SIG-M5 treated with dmso at 0.1 percent for 504 hours (cell line): ENCODE results near the gene RAP1GAP.
A peak's percentile ranks its signal among the peaks of the same experiment; 100 is the strongest.
"Not testable (repeated sequence)": the region's sequence is repeated elsewhere in the genome, so short reads cannot be mapped to it uniquely, and the experiment has no call there.

Experiments
- DNase-seq: peaks from one replicate; lab custom pipeline; 2025; ENCODE audit not compliant: unreplicated experiment; lab: John Stamatoyannopoulos, UW

Gene RAP1GAP

DNA sequence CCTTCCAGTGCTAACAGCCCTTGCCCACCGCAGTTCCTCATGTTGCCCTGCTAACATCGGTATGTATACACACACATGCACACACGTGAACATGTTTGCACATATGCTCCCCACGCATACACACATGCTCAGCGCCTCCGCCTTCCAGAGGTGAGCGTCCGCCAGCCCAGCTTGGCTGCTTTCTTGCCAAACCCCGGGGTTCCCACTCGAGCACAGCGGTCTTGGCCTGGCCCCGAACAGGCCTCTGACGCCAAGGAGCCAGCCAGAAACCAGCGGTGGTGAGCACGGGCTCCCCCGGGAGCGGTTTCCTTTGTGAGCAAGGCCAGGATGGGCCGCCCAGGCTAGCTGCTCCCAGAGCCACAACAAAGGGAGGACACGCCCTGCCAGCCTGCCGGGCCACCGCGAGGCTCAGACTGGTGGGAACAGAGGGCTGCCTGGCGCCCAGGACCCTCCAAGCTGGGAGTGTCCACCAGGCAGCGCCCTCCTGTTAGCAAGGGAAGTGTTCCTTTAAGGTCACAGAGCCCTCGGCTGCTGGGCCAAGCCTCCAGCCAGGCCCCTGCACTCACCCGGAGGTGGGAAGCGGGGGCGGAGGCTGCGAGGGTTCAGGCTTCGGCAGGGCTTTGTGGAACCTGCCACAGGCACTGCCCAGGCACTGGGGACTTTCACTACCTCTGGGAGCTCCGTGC, 94.5 kb downstream of the RAP1GAP start:
- DNase-seq, result no peak

DNA sequence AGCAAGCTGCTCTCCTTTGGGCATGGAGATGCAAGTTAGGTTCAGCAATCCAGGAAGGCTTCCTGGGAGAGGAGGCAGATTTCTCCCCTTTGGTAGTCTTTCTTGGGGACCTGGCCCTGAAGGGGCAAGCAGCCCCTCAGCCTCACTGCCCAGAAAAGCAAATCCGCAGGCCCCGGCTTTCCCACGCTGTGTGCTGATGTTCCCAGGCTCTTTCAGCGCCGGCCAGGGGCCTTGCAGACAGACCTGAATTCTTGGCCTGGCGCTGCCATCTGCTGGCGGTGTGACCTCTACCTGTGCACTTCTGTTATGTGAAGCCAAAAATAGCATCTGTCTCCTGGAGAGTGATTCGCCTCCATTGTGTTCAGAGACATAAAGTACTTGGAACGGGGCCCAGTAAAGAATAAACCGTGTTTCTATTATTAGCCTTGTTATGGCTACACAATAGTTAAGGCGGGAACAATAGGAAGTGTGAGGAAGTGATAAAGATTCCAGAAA, 95.1 kb downstream of the RAP1GAP start:
- peak; percentile 20 for DNase-seq

DNA sequence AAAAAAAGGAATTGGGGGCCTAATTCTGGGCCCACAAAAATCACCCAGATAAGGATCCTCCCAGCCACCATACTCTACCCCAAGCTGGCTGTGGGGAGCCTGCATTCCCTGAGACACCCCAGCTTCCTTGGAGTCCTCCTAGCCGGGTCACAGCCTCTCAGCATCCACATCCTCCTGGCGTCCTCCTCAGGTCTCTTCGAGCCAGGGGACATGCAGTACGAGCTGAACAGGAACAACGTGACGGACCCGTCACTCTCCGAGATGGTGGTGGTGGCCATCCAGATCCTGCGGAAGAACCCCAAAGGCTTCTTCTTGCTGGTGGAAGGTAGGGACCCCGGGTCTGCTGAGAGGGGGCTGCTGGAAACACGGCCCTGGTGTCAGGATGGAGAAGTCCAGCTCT, 95.7 kb downstream of the RAP1GAP start:
- DNase-seq, result no peak

DNA sequence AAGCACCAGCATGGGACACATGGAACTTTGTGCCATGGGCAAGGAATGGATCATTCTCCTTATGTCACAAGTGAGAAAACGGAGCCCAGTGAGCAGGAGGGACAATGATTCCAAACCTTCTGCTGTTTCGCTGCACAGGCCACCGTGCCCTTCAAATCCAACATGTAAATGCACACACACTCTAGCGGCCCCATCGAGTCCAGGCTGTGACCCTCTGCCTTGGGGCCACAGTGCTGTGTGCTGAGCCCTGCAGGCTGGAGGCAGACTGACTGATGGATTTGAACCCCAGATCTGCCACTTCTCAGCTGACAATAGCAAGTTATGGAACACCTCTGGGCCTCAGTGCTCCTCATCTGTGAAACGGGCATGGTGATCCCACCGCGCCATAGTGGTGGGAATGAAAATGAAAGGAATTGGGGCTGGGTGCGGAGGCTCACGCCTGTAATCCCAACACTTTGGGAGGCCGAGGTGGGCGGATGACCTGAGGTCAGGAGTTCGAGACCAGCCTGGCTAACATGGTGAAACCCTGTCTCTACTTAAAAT, 96.4 kb downstream of the RAP1GAP start:
- no peak for DNase-seq

DNA sequence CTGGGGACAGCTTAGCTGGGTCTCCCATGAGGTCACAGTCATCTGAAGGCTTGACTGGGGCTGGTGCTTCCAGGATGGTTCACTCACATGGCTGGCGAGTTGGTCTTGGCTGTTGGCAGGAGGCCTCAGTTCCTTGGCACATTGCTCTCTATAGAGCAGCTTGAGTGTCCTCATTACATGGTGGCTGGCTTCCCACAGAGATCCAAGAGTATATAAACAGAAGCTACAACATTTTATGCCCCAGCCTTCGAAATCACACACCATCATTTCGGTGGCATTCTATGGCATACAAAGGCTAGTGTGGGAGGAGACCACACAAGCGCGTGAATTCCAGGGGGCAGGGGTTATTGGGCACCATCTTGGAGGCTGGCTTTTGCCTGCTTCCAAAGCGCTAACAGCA, 96.9 kb downstream of the RAP1GAP start:
- DNase-seq, result no peak

DNA sequence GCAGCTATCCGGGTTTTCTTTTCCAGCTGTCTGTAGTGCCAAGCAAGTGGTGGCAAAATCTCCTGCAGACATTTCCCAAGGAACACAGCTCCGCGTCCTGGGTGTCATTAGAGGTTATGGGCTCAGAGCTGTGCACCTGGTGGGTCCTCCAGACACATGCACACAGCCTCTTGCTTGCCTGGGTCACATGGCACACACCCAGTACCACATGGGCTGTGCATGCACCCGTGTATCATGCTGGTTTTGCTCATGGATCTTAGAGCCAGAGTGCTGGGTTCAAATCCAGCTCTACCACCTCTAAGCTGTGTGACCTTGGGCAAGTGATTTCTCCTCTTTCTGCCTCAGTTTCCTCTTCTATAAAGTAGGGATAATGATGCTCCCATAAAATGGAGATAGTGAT, 98.3 kb downstream of the RAP1GAP start:
- DNase-seq, result no peak

DNA sequence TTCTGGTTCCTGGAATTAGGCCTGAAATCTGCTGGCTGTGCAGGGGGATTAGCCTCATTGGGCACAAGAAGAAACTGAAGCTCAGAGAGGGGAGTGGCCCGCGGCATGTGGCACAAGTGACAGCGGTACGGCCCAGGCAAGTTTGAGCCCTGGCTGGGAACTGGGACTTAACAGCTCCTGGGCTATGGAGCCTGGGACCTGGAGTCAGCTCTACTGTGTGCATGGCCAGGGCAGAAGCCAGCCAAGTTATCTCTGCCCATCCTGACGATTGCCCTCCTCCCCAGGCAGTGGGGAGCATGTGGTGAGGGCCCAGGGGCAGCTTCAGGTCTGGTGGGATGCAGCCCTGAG, 98.7 kb downstream of the RAP1GAP start:
- DNase-seq, result no peak

DNA sequence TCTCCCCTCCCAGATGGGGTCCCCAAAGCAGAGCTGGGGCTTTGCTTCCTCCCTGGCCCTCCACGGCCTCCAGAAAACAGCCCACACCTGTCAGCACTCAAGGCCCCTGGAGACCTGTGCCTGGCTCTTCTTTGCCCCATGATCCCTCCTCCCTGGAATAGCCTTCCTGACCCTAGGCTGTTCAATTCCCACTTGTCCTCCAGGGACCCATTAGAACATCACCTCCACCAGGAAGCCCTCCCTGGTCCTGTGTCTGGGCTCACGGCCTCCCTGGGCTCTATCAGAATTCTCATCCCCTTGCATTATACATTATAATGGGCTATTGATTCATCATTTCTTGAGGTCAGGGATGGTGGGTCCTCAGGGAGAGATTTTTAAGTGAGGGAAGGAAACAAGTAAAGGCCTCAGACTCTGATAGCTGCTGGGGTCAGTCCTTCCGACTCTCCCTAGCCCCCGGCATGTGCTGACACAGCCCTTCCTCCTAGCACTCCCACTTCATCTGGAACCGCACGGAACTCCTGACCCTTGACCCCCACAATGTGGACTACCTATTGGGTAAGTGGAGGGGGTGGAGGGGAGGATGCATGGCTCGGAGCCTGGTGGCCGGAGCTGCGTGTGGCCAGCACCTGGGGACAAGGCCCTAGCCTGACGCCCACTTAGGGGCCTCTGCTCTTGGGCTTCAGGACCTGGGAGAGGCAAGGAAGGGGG, 99.2 kb downstream of the RAP1GAP start:
- no peak for DNase-seq

DNA sequence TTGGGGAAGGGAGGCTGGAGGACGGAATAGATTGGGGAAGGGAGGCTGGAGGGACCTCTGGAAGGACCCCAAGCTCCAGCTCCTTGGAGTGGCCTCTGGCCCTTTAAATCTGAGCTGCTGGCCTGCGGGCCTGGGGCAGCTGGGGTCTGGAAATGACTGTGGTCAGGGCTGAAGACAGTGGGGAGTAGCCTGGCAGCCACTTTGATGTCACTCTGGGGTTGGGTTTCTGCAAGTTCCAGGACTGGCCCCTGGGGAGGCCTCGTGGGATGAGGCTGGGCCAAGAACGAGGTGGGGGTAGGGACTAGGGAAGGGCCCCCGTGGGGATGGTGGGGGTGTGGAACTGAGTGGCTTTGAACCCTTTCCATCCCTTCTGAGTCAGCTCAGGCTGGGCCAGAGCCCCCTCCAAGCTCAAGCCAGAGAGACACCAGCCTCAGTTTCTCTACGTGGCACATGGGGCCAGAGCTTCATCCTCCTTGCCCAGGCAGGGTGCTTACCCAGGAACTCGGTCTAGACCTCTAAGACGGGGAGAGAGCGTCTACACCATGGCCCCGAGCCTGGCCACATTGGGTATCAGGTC, 100.3 kb downstream of the RAP1GAP start:
- no peak for DNase-seq

DNA sequence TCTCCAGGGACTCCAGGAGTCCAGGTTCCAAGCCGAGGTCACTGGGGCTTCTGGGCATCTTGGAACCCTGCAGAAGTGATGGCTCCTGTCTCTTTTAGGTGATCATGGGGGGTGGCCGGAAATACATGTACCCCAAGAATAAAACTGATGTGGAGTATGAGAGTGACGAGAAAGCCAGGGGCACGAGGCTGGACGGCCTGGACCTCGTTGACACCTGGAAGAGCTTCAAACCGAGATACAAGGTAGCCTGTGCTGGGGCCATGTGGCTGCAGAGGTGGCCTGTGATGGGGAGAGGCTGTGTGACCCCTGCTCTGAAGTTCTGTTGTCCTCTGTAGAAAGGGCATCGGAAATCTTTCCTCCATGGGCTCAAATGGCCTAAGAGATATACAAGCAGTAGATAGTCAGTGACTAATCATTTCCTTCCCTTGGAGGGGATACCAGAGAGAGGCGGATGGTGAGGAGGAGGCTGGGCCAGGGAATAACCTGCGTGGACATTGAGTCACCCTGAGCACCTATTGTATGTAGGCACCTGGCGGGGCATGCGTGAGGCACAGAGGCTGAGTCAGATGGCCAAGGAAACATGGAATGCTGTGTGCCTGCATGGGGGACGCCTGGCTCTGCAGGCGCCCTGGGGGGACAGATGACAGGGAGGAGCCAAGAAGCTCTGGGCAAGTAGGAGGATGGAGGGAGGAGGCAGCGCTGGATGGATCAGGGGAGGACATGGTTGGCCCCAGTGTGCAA, 101.0 kb downstream of the RAP1GAP start:
- DNase-seq, result no peak

DNA sequence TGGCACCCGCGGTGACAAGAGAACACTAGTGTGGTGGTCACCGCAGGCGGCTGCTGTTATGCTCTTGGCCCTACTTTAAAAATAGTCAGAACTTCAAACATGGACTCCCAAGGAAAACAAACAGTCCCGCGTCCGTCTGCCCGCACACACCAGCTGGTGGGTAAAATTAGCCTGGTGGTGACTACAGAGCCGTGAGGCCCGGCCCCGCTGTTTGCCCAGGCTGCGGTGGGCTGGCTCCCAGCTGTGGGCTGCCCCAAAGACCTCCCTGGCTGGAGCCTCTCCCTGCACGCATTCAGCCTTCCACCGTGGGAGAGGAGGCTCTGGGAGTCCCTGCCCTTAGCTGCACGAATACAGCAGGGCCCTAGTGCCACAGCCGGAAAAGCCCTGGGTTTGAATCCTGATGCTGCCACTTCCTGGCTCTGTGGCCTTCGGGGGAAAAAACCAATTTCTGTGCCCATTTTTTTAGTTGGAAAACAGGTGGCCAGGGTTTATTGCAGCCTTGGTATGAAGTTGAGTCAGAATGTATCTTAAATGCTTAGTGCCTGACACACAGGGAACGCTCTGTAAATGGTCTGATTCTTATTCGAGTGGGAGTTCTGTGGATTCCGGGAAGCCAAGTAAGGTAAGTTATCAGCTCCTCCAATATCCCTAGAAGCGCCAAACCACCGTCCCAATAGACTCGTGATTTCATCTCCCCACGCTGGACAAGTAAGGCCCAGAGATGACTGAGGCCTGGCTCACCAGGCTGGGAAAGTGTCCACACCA, 101.7 kb downstream of the RAP1GAP start:
- no peak for DNase-seq

DNA sequence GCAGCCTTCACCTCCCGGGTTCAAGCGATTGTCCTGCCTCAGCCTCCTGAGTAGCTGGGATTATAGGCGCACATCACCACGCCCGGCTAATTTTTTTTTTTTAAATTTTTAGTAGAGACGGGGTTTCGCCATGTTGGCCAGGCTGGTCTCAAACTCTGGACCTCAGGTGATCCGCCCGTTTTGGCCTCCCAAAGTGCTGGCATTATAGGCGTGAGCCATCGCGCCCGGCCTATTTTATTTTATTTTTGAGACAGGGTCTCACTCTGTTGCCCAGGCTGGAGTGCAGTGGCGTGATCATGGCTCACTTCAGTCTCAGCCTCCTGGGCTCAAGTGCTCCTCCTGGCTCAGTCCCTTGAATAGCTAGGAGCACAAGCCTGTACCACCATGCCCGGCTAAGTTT, 102.8 kb downstream of the RAP1GAP start:
- DNase-seq, result not testable (repeated sequence)

DNA sequence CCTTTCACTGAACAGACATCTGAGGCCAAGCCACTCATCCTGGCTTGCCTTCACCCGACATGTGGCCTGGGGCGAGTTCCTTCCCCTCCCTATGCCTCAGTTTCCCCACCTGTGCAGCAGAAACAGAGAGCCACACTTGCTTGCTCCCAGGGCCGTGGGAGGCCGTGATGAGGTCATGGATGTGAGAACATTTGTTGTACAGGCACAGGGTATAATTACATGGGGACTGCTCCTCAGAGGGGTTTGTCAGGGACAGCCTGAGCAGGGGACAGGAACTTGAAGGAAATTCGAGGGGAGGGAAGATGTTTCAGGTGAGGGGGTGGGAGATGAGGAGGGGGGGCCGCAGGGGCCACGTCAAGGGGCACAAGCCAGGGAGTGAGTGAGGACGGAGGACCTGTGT, 103.9 kb downstream of the RAP1GAP start:
- no peak for DNase-seq

DNA sequence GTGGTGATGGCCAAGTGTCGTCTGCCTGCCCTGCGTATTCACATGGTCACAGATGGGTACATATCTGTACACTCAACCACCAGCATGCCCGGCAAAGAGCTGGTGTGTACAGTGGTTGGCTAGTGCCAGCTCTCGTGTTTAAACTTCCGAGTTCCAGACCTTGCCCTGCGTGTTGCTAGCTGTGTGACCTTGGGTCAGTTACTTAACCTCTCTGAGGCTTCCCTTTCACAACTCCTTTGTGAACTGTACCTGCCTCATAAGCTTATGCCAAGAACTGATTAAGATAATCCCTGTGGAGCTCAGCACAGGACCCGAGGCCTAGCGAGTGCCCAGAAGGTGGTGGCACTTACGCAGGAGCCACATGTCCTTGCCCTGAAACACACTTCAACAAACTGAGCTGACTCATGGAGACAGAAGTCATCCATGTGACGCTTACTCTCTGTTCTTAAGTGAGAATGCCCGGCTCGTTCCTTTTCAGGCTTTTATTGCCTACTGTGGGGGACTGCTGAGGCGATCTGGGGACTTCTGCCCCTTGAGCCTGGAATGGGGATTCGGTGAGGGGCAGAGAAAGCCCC, 104.5 kb downstream of the RAP1GAP start:
- DNase-seq, result no peak

DNA sequence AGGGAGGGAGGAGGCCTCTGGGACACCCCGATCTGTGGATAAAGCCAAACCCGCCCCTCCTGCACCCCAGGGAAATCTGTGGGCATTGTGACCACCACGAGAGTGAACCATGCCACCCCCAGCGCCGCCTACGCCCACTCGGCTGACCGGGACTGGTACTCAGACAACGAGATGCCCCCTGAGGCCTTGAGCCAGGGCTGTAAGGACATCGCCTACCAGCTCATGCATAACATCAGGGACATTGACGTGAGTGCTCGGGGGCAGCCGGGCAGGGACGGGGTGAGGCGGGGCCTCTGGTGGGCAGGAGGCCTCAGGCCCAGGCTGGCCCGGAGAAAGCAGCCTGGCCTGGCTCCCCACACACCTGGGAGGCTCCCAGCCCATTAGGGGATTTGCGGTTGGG, 105.2 kb downstream of the RAP1GAP start:
- DNase-seq, result no peak

DNA sequence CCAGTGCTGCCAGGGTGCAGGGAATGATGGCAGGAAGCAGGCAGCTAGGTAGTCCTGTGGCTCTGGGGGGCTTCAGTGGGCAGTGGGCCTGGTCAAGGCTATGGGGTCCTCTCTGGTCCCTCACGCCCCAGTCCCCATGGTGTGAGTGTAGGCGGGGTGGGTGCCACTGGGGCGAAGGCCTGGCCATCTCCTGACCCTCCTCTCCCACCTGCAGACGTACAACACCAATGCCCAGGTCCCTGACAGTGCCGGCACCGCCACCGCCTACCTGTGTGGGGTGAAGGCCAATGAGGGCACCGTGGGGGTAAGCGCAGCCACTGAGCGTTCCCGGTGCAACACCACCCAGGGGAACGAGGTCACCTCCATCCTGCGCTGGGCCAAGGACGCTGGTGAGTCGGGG, 106.3 kb downstream of the RAP1GAP start:
- no peak for DNase-seq

DNA sequence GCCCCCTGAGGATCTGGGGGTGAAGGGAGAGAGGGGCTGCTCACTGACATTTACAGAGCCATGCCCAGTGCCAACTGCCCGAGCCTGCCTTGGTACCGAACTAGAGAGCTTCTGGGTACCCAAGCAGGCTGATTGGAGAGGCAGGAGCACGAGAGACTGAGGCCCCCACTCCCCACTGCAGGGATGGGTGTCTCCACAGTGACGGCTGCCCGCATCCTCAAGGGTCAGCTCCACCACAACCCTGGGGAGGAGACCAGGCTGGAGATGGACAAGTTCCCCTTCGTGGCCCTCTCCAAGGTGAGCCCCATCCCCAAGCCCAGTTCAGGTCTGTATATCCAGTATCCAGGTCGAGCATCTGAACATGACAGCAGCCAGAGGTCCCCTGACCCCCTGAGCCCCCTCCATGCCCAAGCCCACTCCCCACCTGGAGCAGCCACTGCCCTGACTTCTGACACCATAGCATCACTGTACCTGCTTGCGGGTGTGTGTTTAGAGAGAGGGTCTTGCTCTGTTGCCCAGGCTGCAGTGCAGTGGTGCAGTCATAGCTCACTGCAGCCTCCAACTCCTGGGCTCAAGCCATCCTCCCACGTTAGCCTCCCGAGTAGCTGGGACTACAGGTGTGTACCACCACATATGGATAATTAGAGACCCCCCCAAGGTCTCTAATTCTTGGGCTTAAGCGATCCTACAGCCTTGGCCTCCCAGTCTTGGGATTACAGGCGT, 108.1 kb downstream of the RAP1GAP start:
- no peak for DNase-seq

DNA sequence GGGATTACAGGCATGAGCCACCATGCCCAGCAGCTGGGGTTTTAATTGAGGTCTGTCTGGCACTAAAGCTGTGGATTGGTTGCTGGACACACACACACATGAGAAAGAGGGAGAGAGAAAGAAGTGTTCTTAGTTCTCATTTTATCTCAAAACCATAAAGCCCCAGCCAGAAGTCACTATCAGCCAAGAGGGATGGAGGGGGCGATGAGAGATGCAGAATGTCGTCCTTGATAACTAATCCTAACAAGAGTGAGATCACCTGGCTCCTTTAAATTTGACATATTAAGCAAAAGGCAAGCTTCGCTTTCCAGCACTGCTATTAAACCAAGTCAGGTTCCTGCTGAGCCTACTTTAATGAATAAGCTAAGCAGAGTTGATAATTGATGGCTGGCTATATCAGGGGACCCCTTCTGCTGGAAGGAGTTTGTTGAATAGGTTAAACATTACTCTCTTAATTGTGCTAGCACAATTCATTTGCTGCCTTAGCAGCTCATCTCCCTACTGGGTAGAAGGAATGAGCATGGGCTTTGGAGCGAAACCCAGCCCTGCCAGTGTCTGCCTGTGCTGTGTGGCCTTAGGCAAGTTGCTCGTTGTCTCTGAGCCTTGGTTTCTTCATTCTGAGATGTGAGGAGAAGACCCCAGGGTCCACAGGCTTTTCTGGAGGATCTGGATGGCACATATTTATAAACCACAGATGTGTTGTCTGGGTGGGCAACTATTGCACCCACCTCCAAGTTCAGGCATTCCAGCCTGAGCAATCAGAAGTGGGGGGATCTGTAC, 109.2 kb downstream of the RAP1GAP start:
- DNase-seq, result no peak
